WTC11 (cell line): ENCODE measurements around the gene CLOCK. TPM values are rescaled to one million over a fixed set of nuclear protein-coding genes. Genes with fewer than 3 reads are reported as not detected.
A peak's percentile ranks its signal among the peaks of the same experiment; 100 is the strongest.

Experiments
- ATAC-seq: fragments of 200-7000 bp; cut with Tn5 transposase; 2 replicates; pipeline ENCODE4 v1.10.0; 2021; ENCODE audit warnings: mild to moderate bottlenecking, moderate library complexity
- CTCF ChIA-PET: fragments of 300-600 bp; sonication (Branson Sonifier 250); formaldehyde crosslinking; loops from one replicate; lab custom pipeline; 2021; ENCODE audit warnings: antibody characterized with exemption; lab: Charles Lee
- POLR2A ChIA-PET: fragments of 350-600 bp; sonication (Branson Sonifier 250); formaldehyde crosslinking; loops from one replicate; lab custom pipeline; 2021; ENCODE audit warnings: antibody characterized with exemption; lab: Charles Lee
- DNase-seq: peaks from one replicate; pipeline ENCODE4 v3.0.0; 2021; ENCODE audit warnings: low spot score
- H3K27ac Mint-ChIP-seq: 2 replicates; pipeline ENCODE4 v1.8.0; 2021; ENCODE audit warnings: mixed read lengths
- H3K27me3 Mint-ChIP-seq: 2 replicates; pipeline ENCODE4 v1.8.0; 2021; ENCODE audit warnings: low read depth, mild to moderate bottlenecking, moderate library complexity, mixed read lengths
- H3K36me3 Mint-ChIP-seq: 2 replicates; pipeline ENCODE4 v1.8.0; 2021; ENCODE audit warnings: mixed read lengths
- H3K4me1 Mint-ChIP-seq: 2 replicates; pipeline ENCODE4 v1.8.0; 2022; ENCODE audit warnings: mixed read lengths
- H3K4me3 Mint-ChIP-seq: 2 replicates; pipeline ENCODE4 v1.8.0; 2021; ENCODE audit warnings: mild to moderate bottlenecking, moderate library complexity, mixed read lengths
- H3K9me3 Mint-ChIP-seq: 2 replicates; pipeline ENCODE4 v1.8.0; 2021; ENCODE audit warnings: mixed read lengths
- AFF4 ChIP-seq: sonication (generic); formaldehyde crosslinking; IDR thresholded peaks from 2 replicates; pipeline ENCODE4 v1.8.1; 2023; ENCODE audit warnings: mild to moderate bottlenecking, missing genetic modification reagents, borderline replicate concordance
- ATF2 ChIP-seq: sonication (generic); formaldehyde crosslinking; IDR thresholded peaks from 2 replicates; pipeline ENCODE4 v1.8.1; 2022; ENCODE audit warnings: low read depth, missing genetic modification reagents, borderline replicate concordance
- ATF3 ChIP-seq: sonication (generic); formaldehyde crosslinking; conservative IDR thresholded peaks from 2 replicates; pipeline ENCODE4 v1.8.1; 2022; ENCODE audit warnings: mild to moderate bottlenecking, missing genetic modification reagents
- CBFB ChIP-seq: sonication (generic); formaldehyde crosslinking; IDR thresholded peaks from 2 replicates; pipeline ENCODE4 v1.8.1; 2022; ENCODE audit warnings: mild to moderate bottlenecking, low read depth, missing genetic modification reagents
- CREM ChIP-seq: sonication (generic); formaldehyde crosslinking; IDR thresholded peaks from 2 replicates; pipeline ENCODE4 v1.8.1; 2022; ENCODE audit warnings: mild to moderate bottlenecking, missing genetic modification reagents, moderate library complexity
- E2F5 ChIP-seq: sonication (generic); formaldehyde crosslinking; IDR thresholded peaks from 2 replicates; pipeline ENCODE4 v1.8.1; 2022; ENCODE audit warnings: mild to moderate bottlenecking, moderate library complexity, missing genetic modification reagents
- FOXK1 ChIP-seq: sonication (generic); formaldehyde crosslinking; IDR thresholded peaks from 2 replicates; pipeline ENCODE4 v1.8.0; 2022; ENCODE audit warnings: mild to moderate bottlenecking, moderate library complexity, missing genetic modification reagents
- HMGA2 ChIP-seq: fragments of 250-450 bp; sonication (Bioruptor Pico); IDR thresholded peaks from 2 replicates; pipeline ENCODE4 v1.4.0; 2021; ENCODE audit warnings: mild to moderate bottlenecking, moderate library complexity
- IRF2 ChIP-seq: sonication (generic); formaldehyde crosslinking; IDR thresholded peaks from 2 replicates; pipeline ENCODE4 v1.8.0; 2022; ENCODE audit warnings: low read depth, missing genetic modification reagents, borderline replicate concordance
- MXD4 ChIP-seq: fragments of 250-450 bp; sonication (Bioruptor Pico); IDR thresholded peaks from 2 replicates; pipeline ENCODE4 v1.8.0; 2021; ENCODE audit warnings: mild to moderate bottlenecking, moderate library complexity, borderline replicate concordance
- NR3C1 ChIP-seq: sonication (generic); formaldehyde crosslinking; conservative IDR thresholded peaks from 2 replicates; pipeline ENCODE4 v1.8.1; 2023; ENCODE audit warnings: low read depth, mild to moderate bottlenecking, missing genetic modification reagents
- SMAD3 ChIP-seq: sonication (generic); formaldehyde crosslinking; IDR thresholded peaks from 2 replicates; pipeline ENCODE4 v1.8.0; 2022; ENCODE audit warnings: missing genetic modification reagents, mild to moderate bottlenecking, borderline replicate concordance
- SMAD4 ChIP-seq: sonication (generic); formaldehyde crosslinking; IDR thresholded peaks from 2 replicates; pipeline ENCODE4 v1.8.0; 2022; ENCODE audit warnings: mild to moderate bottlenecking, missing genetic modification reagents
- USF2 ChIP-seq: sonication (generic); formaldehyde crosslinking; IDR thresholded peaks from 2 replicates; pipeline ENCODE4 v1.8.1; 2023; ENCODE audit warnings: mild to moderate bottlenecking, missing genetic modification reagents, moderate library complexity
- ZNF121 ChIP-seq: sonication (generic); formaldehyde crosslinking; IDR thresholded peaks from 2 replicates; pipeline ENCODE4 v1.8.0; 2023; ENCODE audit warnings: missing genetic modification reagents
- ZNF263 ChIP-seq: sonication (generic); formaldehyde crosslinking; IDR thresholded peaks from 2 replicates; pipeline ENCODE4 v1.8.1; 2022; ENCODE audit warnings: low read depth, mild to moderate bottlenecking, moderate library complexity, missing genetic modification reagents
- ZNF396 ChIP-seq: fragments of 250-450 bp; sonication (Bioruptor Pico); IDR thresholded peaks from 2 replicates; pipeline ENCODE4 v1.8.0; 2021; ENCODE audit warnings: mild to moderate bottlenecking, moderate library complexity, borderline replicate concordance
- ZNF416 ChIP-seq: fragments of 250-450 bp; sonication (Bioruptor Pico); IDR thresholded peaks from 2 replicates; pipeline ENCODE4 v1.9.0; 2021; ENCODE audit warnings: mild to moderate bottlenecking, inconsistent platforms
- total RNA-seq: library from RNA; stranded (reverse); gene quantifications from 3 replicates; pipeline ENCODE4 v1.2.3, GENCODE V29; 2021
- TF ChIP-seq, protein P1 (sequence below): fragments of 250-450 bp; sonication (Bioruptor Pico); conservative IDR thresholded peaks from 2 replicates; pipeline ENCODE4 v1.9.0; 2021; ENCODE audit warnings: mild to moderate bottlenecking
- TF ChIP-seq, protein P2 (sequence below): sonication (generic); formaldehyde crosslinking; IDR thresholded peaks from 2 replicates; pipeline ENCODE4 v1.8.1; 2023; ENCODE audit warnings: mild to moderate bottlenecking, missing genetic modification reagents
- TF ChIP-seq, protein P3 (sequence below): sonication (generic); formaldehyde crosslinking; conservative IDR thresholded peaks from 2 replicates; pipeline ENCODE4 v1.8.1; 2023; ENCODE audit warnings: mild to moderate bottlenecking, low read depth, missing genetic modification reagents, moderate library complexity

CLOCK gene
- total RNA-seq, 1 experiment from 2014 or later, result 18.6 TPM

DNA sequence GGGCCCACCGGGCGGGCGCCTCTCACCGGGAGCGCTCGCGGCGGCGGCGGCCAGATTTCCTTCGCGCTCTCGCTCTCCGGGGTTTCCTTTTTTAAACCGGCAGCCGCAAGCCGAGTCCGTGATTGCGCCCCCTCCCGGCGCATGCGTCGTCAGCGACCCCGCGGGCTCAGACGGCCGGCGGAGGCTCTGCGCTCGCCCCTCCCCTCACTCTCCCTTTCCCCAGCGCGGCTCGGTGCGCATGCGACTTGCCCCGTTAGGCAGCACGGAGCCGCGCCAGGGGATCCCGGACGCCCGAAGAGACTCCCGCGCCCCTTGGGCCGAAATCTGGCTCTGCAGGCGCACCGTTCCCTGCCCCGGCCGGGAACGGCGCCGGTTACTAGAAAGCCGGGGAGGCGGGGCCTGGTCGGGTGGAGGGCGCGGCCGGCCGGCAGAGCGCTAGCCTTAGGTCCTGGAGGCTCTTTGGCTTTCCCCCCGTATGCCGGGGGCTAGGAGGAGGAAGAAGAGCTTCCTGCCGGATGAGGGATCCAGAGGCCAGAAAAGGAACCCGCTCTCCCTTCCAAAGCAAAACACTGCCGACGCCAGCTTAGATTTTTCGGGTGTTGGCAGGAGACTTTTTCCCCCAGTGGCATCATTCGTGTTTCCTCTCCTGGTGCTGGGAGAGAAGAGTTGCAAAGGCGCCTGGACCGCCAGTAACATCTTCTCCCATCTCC, at the start of gene CLOCK (continued):
- no peak for TF ChIP-seq AFF4
- TF ChIP-seq CREM (CRISPR knock-in tag), result peak; percentile 30; the same call in 1 of the 2 replicates
- TF ChIP-seq CBFB, result no peak
- peak; percentile 65; the same call in 1 of the 2 replicates for TF ChIP-seq FOXK1
- TF ChIP-seq ATF3, result no peak
- no peak for TF ChIP-seq MXD4
- no peak for TF ChIP-seq ZNF396
- no peak for TF ChIP-seq NR3C1 (CRISPR knock-in tag)
- TF ChIP-seq, all 79 proteins: peak for 12

DNA sequence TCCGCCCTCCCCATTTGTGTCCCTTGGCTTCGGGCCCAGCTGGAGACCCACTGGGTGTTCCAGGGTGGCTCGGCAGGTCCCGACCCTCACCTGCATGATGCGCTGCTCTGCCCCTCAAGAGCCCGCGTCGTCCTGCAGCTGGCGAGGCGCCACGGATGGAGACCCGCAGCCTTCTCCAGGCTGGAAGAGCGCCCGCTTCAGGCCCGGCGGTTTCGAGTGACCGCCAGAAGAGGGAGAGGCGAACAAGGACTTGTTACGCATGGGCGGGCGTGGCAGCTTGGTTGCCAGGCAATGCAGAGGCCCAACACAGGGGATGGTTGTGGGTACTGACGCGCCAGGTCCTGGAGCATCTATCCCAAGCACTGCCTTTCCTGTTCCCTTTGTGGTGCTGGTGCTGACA, 45.3 kb upstream of the CLOCK start, which contains the start of gene PDCL2:
Gene PDCL2, minus strand, starts transcription at position 232 of the 400 bp plus-strand sequence. Its CDS starts 136 bp downstream, at position 96.
- POLR2A ChIA-PET, result no interaction called here
- peaks cover 8% of the 10 kb centered on the region for H3K4me1 Mint-ChIP-seq
- no peaks in the 10 kb centered on the region for H3K27me3 Mint-ChIP-seq
- CTCF ChIA-PET, result interaction anchor here (0.7 to 0.9 kb wide), 2 partner anchors 43 to 224 kb away, joined by 3 to 4 read pairs; no protein-coding TSS in a partner anchor
- DNase-seq (peak; percentile 62), ATAC-seq (peak; percentile 92)
- H3K36me3 Mint-ChIP-seq, result peaks cover 7% of the 10 kb centered on the region
- peaks cover 8% of the 10 kb centered on the region for H3K9me3 Mint-ChIP-seq
- no peak within 1 kb of the TSS for H3K4me3 Mint-ChIP-seq
- no peak within 1 kb of the TSS for H3K27ac Mint-ChIP-seq
- TF ChIP-seq IRF2 (CRISPR knock-in tag) (no peak), ZNF121 (no peak), USF2 (no peak), SMAD4 (no peak), SMAD3 (CRISPR knock-in tag) (no peak), ZNF416 (no peak), E2F5 (CRISPR knock-in tag) (no peak), HMGA2 (CRISPR knock-in tag) (no peak), ATF3 (no peak), ATF2 (no peak), ZNF263 (CRISPR knock-in tag) (no peak)
- TF ChIP-seq, protein P1, sequence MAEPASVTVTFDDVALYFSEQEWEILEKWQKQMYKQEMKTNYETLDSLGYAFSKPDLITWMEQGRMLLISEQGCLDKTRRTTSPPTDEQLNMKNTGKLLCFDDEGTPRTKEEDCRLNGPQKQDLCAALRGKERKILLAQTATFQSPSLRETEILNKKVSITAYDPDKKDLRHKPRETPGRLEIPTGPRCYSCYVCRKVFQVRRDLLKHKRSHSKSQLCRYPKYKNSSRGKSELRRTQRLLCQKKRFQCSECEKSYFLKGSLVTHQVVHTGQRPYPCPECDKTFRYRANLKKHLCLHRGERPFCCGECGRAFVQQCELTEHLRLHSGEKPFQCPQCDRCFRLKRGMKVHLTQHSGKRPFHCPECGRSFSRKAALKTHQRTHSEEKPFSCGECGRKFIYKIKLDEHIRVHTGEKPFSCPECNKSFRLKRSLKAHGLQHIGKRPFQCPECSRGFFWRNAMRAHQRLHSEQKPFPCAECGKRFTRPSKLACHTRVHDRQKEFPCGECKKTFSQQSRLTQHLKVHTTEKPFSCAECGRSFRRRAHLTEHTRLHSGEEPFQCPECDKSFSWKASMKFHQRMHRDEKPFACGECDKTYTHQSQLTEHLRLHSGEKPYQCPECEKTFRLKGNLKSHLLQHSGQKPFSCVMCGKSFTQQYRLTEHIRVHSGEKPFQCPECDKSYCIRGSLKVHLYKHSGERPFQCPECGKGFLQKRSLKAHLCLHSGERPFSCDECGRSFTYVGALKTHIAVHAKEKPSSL (CRISPR knock-in tag), result no peak
- TF ChIP-seq, protein P2, sequence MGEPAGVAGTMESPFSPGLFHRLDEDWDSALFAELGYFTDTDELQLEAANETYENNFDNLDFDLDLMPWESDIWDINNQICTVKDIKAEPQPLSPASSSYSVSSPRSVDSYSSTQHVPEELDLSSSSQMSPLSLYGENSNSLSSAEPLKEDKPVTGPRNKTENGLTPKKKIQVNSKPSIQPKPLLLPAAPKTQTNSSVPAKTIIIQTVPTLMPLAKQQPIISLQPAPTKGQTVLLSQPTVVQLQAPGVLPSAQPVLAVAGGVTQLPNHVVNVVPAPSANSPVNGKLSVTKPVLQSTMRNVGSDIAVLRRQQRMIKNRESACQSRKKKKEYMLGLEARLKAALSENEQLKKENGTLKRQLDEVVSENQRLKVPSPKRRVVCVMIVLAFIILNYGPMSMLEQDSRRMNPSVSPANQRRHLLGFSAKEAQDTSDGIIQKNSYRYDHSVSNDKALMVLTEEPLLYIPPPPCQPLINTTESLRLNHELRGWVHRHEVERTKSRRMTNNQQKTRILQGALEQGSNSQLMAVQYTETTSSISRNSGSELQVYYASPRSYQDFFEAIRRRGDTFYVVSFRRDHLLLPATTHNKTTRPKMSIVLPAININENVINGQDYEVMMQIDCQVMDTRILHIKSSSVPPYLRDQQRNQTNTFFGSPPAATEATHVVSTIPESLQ, result no peak
- TF ChIP-seq, protein P3, sequence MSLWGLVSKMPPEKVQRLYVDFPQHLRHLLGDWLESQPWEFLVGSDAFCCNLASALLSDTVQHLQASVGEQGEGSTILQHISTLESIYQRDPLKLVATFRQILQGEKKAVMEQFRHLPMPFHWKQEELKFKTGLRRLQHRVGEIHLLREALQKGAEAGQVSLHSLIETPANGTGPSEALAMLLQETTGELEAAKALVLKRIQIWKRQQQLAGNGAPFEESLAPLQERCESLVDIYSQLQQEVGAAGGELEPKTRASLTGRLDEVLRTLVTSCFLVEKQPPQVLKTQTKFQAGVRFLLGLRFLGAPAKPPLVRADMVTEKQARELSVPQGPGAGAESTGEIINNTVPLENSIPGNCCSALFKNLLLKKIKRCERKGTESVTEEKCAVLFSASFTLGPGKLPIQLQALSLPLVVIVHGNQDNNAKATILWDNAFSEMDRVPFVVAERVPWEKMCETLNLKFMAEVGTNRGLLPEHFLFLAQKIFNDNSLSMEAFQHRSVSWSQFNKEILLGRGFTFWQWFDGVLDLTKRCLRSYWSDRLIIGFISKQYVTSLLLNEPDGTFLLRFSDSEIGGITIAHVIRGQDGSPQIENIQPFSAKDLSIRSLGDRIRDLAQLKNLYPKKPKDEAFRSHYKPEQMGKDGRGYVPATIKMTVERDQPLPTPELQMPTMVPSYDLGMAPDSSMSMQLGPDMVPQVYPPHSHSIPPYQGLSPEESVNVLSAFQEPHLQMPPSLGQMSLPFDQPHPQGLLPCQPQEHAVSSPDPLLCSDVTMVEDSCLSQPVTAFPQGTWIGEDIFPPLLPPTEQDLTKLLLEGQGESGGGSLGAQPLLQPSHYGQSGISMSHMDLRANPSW, result no peak
